Measurements from ENCODE around the gene TMEM186. TPM values are rescaled to one million over a fixed set of nuclear protein-coding genes. Genes with fewer than 3 reads are reported as not detected.

TMEM186 gene
- total and polyA plus RNA-seq, 2 donors (not counting 1 experiment from before 2014, with no cell fraction given) = 6.8 to 8.6 TPM

- H3K27ac ChIP-seq (ENCODE audit: insufficient read depth, low read length) = no peak overlapping the region
- TF ChIP-seq CTCF (conservative IDR thresholded peaks at IDR 0.05 in 1 of 2, IDR thresholded peaks at IDR 0.05 in 1 of 2; ENCODE audit: low read depth in 1 of 2, low read length in 2 of 2) (no peak), EZH2 (IDR thresholded peaks at IDR 0.05; ENCODE audit: low read length, missing control alignments) (no peak)
- H3K27me3 ChIP-seq (ENCODE audit: control insufficient read depth, insufficient read depth, low read length) = no peaks in the 10 kb centered on the region
- H3K36me3 ChIP-seq (ENCODE audit: control insufficient read depth, insufficient read depth, low read length) = no peaks in the 10 kb centered on the region
- H3K9ac ChIP-seq (ENCODE audit: insufficient read depth, low read length) = no peak overlapping the region
- no peaks in the 10 kb centered on the region for H3K4me1 ChIP-seq (ENCODE audit: control insufficient read depth, extremely low read depth, insufficient read depth, low read length)
- H4K20me1 ChIP-seq (ENCODE audit: control insufficient read depth, extremely low read depth, insufficient read depth, low read length) = no peaks in the 10 kb centered on the region
- no peaks in the 10 kb centered on the region for H3K79me2 ChIP-seq (ENCODE audit: control insufficient read depth, insufficient read depth, low read length)
- H3K4me3 ChIP-seq (replicated peaks in 1 of 4; ENCODE audit: control extremely low read depth in 1 of 4, insufficient read depth in 1 of 4, low read depth in 3 of 4, low read length in 4 of 4) = no peak overlapping the region
- no peaks in the 10 kb centered on the region for H3K9me3 ChIP-seq (ENCODE audit: control insufficient read depth, insufficient read depth, low read depth, low read length)
- no peak for DNase-seq (ENCODE audit: low read depth in 2 of 2)
- H3K4me2 ChIP-seq (ENCODE audit: extremely low read depth, insufficient read depth, low read length) = no peak overlapping the region
- no peak overlapping the region for H2AFZ ChIP-seq (ENCODE audit: low read length)
Measured at GRCh38 chr16:8761078-8761477, 36.4 kb downstream of the TMEM186 start.

GRCh38 chr16:8760021-8760420 is 37.4 kb downstream of the TMEM186 start:
- Histone ChIP-seq H3K4me2 (ENCODE audit: extremely low read depth, insufficient read depth, low read length) (no peak overlapping the region), H3K9me3 (ENCODE audit: control insufficient read depth, insufficient read depth, low read depth, low read length) (no peaks in the 10 kb centered on the region), H4K20me1 (ENCODE audit: control insufficient read depth, extremely low read depth, insufficient read depth, low read length) (no peaks in the 10 kb centered on the region), H3K4me1 (ENCODE audit: control insufficient read depth, extremely low read depth, insufficient read depth, low read length) (no peaks in the 10 kb centered on the region), H3K9ac (ENCODE audit: insufficient read depth, low read length) (no peak overlapping the region), H3K36me3 (ENCODE audit: control insufficient read depth, insufficient read depth, low read length) (no peaks in the 10 kb centered on the region), H3K27ac (ENCODE audit: insufficient read depth, low read length) (no peak overlapping the region), H3K79me2 (ENCODE audit: control insufficient read depth, insufficient read depth, low read length) (no peaks in the 10 kb centered on the region), H2AFZ (ENCODE audit: low read length) (no peak overlapping the region), H3K27me3 (ENCODE audit: control insufficient read depth, insufficient read depth, low read length) (no peaks in the 10 kb centered on the region), H3K4me3 (replicated peaks in 1 of 4; ENCODE audit: control extremely low read depth in 1 of 4, insufficient read depth in 1 of 4, low read depth in 3 of 4, low read length in 4 of 4) (no peak overlapping the region)
- TF ChIP-seq EZH2 (IDR thresholded peaks at IDR 0.05; ENCODE audit: low read length, missing control alignments) (no peak), CTCF (conservative IDR thresholded peaks at IDR 0.05 in 1 of 2, IDR thresholded peaks at IDR 0.05 in 1 of 2; ENCODE audit: low read depth in 1 of 2, low read length in 2 of 2) (no peak)
- no peak for DNase-seq (ENCODE audit: low read depth in 2 of 2)

- Histone ChIP-seq H2AFZ (ENCODE audit: low read length) (no peak overlapping the region), H3K27ac (ENCODE audit: insufficient read depth, low read length) (no peak overlapping the region), H3K79me2 (ENCODE audit: control insufficient read depth, insufficient read depth, low read length) (no peaks in the 10 kb centered on the region), H3K36me3 (ENCODE audit: control insufficient read depth, insufficient read depth, low read length) (no peaks in the 10 kb centered on the region), H3K4me3 (replicated peaks in 1 of 4; ENCODE audit: control extremely low read depth in 1 of 4, insufficient read depth in 1 of 4, low read depth in 3 of 4, low read length in 4 of 4) (no peak overlapping the region), H3K4me2 (ENCODE audit: extremely low read depth, insufficient read depth, low read length) (no peak overlapping the region), H3K9me3 (ENCODE audit: control insufficient read depth, insufficient read depth, low read depth, low read length) (no peaks in the 10 kb centered on the region), H3K9ac (ENCODE audit: insufficient read depth, low read length) (no peak overlapping the region), H3K4me1 (ENCODE audit: control insufficient read depth, extremely low read depth, insufficient read depth, low read length) (no peaks in the 10 kb centered on the region), H3K27me3 (ENCODE audit: control insufficient read depth, insufficient read depth, low read length) (no peaks in the 10 kb centered on the region), H4K20me1 (ENCODE audit: control insufficient read depth, extremely low read depth, insufficient read depth, low read length) (no peaks in the 10 kb centered on the region)
- TF ChIP-seq EZH2 (IDR thresholded peaks at IDR 0.05; ENCODE audit: low read length, missing control alignments) = no peak
- no peak for TF ChIP-seq CTCF (conservative IDR thresholded peaks at IDR 0.05 in 1 of 2, IDR thresholded peaks at IDR 0.05 in 1 of 2; ENCODE audit: low read depth in 1 of 2, low read length in 2 of 2)
- DNase-seq (ENCODE audit: low read depth in 2 of 2) = no peak
Measured at GRCh38 chr16:8758022-8758421, 39.4 kb downstream of the TMEM186 start.
